Measurements from ENCODE around the gene DBP.

DBP gene

GRCh38 chr19:48648134-48648533 is 11.0 kb upstream of the DBP start:
- Histone ChIP-seq H3K9ac (ENCODE audit: low read length) (no peak overlapping the region), H3K27me3 (ENCODE audit: control insufficient read depth, insufficient read depth, low read length) (no peaks in the 10 kb centered on the region), H3K4me3 (ENCODE audit: low read length) (no peak overlapping the region), H3K4me1 (ENCODE audit: control insufficient read depth, low read depth, low read length) (peaks cover 6% of the 10 kb centered on the region), H3K9me3 (ENCODE audit: control insufficient read depth, low read depth, low read length) (no peaks in the 10 kb centered on the region), H3K27ac (ENCODE audit: low read length) (no peak overlapping the region), H3K36me3 (ENCODE audit: control insufficient read depth, low read depth, low read length) (no peaks in the 10 kb centered on the region)

GRCh38 chr19:48646722-48647216 is 9.6 kb upstream of the DBP start:
- Histone ChIP-seq H3K9ac (ENCODE audit: low read length) (no peak overlapping the region), H3K27ac (ENCODE audit: low read length) (no peak overlapping the region)

DNA sequence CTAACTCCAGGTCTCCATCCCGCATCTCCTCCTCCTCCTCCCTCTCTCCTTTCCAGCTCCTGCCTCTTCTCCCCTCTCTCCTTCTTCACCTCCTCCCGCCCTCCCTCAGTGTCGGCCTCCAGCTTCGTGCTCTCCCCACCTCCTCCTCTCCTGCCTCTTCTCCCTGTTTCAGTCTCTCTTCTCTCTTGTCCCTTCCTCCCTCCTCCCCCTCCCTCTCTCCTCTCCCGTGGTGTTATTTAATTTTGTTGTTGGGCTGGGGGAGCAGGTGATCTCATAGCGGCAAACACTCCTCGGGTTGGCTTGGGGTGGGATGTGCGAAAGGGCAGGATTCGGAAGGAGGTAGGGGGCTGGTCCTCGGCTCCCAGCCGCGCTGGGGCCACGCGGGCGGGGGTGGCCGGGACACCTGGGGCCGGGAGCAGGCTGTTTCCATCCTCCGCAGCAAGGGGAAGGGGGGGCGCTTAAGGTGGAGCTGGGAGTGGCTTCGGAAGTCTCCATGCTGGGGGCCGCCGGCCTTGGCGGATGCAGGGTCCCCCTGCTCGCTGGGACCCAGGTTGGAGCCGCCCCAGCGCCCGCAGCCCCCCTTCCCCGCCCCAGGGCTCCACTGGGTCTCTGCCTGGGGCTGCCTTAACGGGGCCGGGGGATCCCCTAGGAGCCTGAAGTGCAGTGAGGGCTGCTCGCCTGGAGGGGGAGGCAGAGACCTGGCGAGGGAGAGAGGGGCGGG is 9.0 kb upstream of the DBP start, which contains the start of gene CA11:
TSS of gene CA11 (minus strand) at position 187 of the 721 bp plus-strand sequence. CDS start 555 bp downstream, outside the sequence.
- Histone ChIP-seq H3K27me3 (ENCODE audit: control insufficient read depth, insufficient read depth, low read length) (no peaks in the 10 kb centered on the region), H3K9me3 (ENCODE audit: control insufficient read depth, low read depth, low read length) (no peaks in the 10 kb centered on the region), H3K4me1 (ENCODE audit: control insufficient read depth, low read depth, low read length) (peaks cover 6% of the 10 kb centered on the region), H3K27ac (ENCODE audit: low read length) (peak within 1 kb of the TSS; percentile 80), H3K9ac (ENCODE audit: low read length) (peak within 1 kb of the TSS; percentile 65), H3K4me3 (ENCODE audit: low read length) (peak within 1 kb of the TSS; percentile 76), H3K36me3 (ENCODE audit: control insufficient read depth, low read depth, low read length) (peaks cover 3% of the 10 kb centered on the region)

More at GRCh38 chr19:48646722-48647216, 9.6 kb upstream of the DBP start:
- Histone ChIP-seq H3K27me3 (ENCODE audit: control insufficient read depth, insufficient read depth, low read length) (no peaks in the 10 kb centered on the region), H3K4me3 (ENCODE audit: low read length) (peak overlapping the region; percentile 76), H3K9me3 (ENCODE audit: control insufficient read depth, low read depth, low read length) (no peaks in the 10 kb centered on the region), H3K36me3 (ENCODE audit: control insufficient read depth, low read depth, low read length) (peaks cover 3% of the 10 kb centered on the region), H3K4me1 (ENCODE audit: control insufficient read depth, low read depth, low read length) (peaks cover 6% of the 10 kb centered on the region)

- no peaks in the 10 kb centered on the region for H3K9me3 ChIP-seq (ENCODE audit: control insufficient read depth, low read depth, low read length)
- H3K27ac ChIP-seq (ENCODE audit: low read length), result peak overlapping the region; percentile 80
- peaks cover 6% of the 10 kb centered on the region for H3K4me1 ChIP-seq (ENCODE audit: control insufficient read depth, low read depth, low read length)
- H3K4me3 ChIP-seq (ENCODE audit: low read length), result peak overlapping the region; percentile 76
- peak overlapping the region; percentile 65 for H3K9ac ChIP-seq (ENCODE audit: low read length)
- H3K36me3 ChIP-seq (ENCODE audit: control insufficient read depth, low read depth, low read length), result peaks cover 3% of the 10 kb centered on the region
- H3K27me3 ChIP-seq (ENCODE audit: control insufficient read depth, insufficient read depth, low read length), result no peaks in the 10 kb centered on the region
Observed at GRCh38 chr19:48645620-48646000, 8.4 kb upstream of the DBP start.

GRCh38 chr19:48644839-48645619 is 7.8 kb upstream of the DBP start:
- Histone ChIP-seq H3K36me3 (ENCODE audit: control insufficient read depth, low read depth, low read length) (peaks cover 3% of the 10 kb centered on the region), H3K4me3 (ENCODE audit: low read length) (peak overlapping the region; percentile 76), H3K9ac (ENCODE audit: low read length) (peak overlapping the region; percentile 65), H3K27ac (ENCODE audit: low read length) (peak overlapping the region; percentile 80), H3K4me1 (ENCODE audit: control insufficient read depth, low read depth, low read length) (peaks cover 6% of the 10 kb centered on the region), H3K27me3 (ENCODE audit: control insufficient read depth, insufficient read depth, low read length) (no peaks in the 10 kb centered on the region), H3K9me3 (ENCODE audit: control insufficient read depth, low read depth, low read length) (no peaks in the 10 kb centered on the region)

DNA sequence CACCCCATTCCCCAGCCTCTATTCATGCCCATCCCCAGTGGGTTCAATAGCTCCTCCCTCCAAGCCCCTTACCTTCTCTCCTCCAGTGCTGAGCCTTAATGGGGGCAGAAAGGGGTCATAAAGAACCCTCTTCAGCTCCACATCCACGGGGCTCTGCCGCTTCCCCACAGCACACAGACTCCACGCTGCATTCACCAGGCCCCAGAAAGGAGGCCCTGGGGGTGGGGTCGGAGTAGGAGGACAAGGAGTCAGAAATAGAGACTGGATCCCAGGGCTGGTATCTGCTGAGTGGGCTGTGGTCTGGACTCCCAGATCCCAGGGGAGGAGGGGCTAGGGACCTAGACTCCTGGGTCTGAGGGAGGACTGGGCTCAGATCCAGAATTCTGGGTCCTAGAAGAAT is 7.2 kb upstream of the DBP start:
- Histone ChIP-seq H3K4me1 (ENCODE audit: control insufficient read depth, low read depth, low read length) (peaks cover 9% of the 10 kb centered on the region), H3K4me3 (ENCODE audit: low read length) (peak overlapping the region; percentile 76), H3K36me3 (ENCODE audit: control insufficient read depth, low read depth, low read length) (peaks cover 3% of the 10 kb centered on the region), H3K27me3 (ENCODE audit: control insufficient read depth, insufficient read depth, low read length) (no peaks in the 10 kb centered on the region), H3K9ac (ENCODE audit: low read length) (peak overlapping the region; percentile 65), H3K27ac (ENCODE audit: low read length) (peak overlapping the region; percentile 67), H3K9me3 (ENCODE audit: control insufficient read depth, low read depth, low read length) (no peaks in the 10 kb centered on the region)

DNA sequence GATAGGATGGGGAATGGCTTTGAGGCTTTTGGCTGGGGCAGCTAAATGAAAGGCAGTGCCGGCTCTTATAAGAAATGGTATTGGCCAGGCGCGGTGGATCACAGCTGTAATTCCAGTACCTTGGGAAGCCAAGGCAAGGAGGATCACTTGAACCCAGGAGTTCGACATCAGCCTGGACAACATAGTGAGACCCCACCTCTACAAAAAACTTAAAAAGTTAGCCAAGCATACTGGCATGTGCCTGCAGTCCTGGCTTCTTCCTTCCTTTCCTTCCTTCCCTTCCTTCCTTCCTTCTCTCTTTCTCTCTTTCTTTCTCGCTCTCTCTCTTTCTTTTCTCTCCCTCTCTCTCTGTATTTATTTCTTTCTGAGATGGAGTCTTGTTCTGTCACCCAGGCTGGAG is 5.7 kb upstream of the DBP start:
- Histone ChIP-seq H3K27me3 (ENCODE audit: control insufficient read depth, insufficient read depth, low read length) (no peaks in the 10 kb centered on the region), H3K9ac (ENCODE audit: low read length) (no peak overlapping the region), H3K36me3 (ENCODE audit: control insufficient read depth, low read depth, low read length) (peaks cover 3% of the 10 kb centered on the region), H3K9me3 (ENCODE audit: control insufficient read depth, low read depth, low read length) (no peaks in the 10 kb centered on the region), H3K27ac (ENCODE audit: low read length) (no peak overlapping the region), H3K4me3 (ENCODE audit: low read length) (no peak overlapping the region), H3K4me1 (ENCODE audit: control insufficient read depth, low read depth, low read length) (peaks cover 20% of the 10 kb centered on the region)

DNA sequence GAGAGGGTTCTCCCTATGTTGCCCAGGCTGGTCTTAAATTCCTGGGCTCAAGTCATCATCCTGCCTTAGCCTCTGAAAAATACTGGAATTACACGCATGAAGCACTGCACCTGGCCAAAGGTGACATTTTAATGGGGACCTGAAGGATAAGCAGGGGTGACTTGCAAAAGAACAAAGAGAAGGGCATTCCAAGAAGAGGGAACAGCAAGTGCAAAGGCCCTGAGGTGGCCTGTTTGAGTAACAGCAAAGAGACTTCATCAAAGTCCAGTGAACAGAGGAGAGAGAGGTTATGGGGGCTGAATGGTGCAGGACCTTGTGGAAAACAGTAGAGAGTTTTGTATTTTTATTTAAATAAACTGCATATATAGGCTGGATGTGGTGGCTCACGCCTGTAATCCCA is 4.7 kb upstream of the DBP start:
- Histone ChIP-seq H3K27ac (ENCODE audit: low read length) (no peak overlapping the region), H3K36me3 (ENCODE audit: control insufficient read depth, low read depth, low read length) (peaks cover 3% of the 10 kb centered on the region), H3K4me3 (ENCODE audit: low read length) (no peak overlapping the region), H3K27me3 (ENCODE audit: control insufficient read depth, insufficient read depth, low read length) (no peaks in the 10 kb centered on the region), H3K9ac (ENCODE audit: low read length) (no peak overlapping the region), H3K4me1 (ENCODE audit: control insufficient read depth, low read depth, low read length) (peaks cover 20% of the 10 kb centered on the region), H3K9me3 (ENCODE audit: control insufficient read depth, low read depth, low read length) (no peaks in the 10 kb centered on the region)

DNA sequence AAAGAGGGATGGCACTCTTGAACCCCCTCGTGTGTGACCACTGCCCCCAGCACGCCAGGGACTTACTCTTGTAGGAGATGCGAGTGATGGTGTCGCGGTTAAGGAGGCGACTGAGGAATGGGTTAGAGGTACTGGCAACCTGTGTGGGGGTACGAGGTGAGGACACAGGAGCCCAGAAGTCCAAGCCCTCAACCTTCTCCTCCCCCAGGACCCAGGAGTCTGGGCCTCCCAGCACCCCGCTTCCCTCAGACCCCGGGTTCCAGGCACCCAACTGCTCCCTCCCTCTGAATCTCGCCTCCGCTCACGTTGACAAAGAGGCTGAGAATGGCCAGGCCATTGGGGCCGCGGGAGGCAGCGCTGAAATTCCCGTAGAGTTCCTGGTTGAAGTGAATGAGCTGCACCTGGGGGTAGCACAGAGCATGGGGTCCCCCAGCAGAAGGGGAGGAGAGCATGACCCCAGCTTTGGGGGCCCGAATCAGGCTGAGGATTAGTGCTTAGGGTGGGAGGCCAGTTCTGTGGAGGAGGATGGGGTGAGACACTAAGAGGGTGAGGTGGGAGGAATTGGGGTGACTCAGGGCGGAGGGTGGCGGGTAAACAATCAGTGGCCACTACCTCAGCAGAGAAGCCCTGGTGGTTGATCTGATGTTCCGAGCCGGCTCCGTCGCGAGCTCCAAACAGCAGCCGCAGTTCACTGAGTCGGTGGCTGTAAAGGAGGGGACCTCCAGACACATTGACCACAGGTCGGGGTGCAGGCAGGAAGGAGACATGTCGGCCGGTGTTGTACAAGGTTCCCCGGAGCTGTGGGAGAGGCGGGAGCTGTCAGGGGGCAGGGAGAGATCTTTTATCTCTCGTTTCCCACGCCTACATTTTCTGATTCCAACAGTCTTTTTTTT is 2.5 kb upstream of the DBP start:
- Histone ChIP-seq H3K9me3 (ENCODE audit: control insufficient read depth, low read depth, low read length) (no peaks in the 10 kb centered on the region), H3K27me3 (ENCODE audit: control insufficient read depth, insufficient read depth, low read length) (peaks cover 10% of the 10 kb centered on the region), H3K36me3 (ENCODE audit: control insufficient read depth, low read depth, low read length) (peaks cover 3% of the 10 kb centered on the region), H3K9ac (ENCODE audit: low read length) (no peak overlapping the region), H3K4me3 (ENCODE audit: low read length) (no peak overlapping the region), H3K4me1 (ENCODE audit: control insufficient read depth, low read depth, low read length) (peaks cover 33% of the 10 kb centered on the region), H3K27ac (ENCODE audit: low read length) (no peak overlapping the region)

DNA sequence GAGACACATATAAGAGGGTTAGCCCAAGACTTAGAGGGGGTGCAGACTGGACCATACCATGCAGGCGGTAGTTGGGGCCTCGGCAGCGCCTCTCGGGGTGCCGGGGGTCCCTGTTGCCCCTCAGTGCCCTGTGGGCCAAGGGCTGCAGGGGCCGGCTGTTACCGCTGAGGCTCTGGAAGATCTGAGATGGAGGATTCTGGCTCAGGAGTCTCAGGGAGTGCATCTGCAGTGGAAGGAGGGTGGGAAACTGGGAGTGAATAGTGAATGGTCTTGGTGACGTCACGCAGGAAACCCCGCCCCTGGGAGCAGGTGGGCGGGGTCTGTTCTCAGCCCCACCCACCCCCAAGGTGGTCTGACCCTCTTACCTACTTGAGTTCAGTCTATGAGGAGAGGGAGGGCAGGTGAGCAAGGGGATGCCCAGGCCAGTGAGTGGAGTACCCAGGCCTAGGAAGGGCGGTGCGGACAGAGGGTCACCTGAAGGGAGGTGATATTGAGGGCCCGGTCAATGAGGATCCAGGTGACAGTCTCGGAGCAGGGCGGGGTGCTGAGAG is 1.7 kb upstream of the DBP start:
- H3K4me3 ChIP-seq (ENCODE audit: low read length), result peak overlapping the region; percentile 60
- H3K9ac ChIP-seq (ENCODE audit: low read length), result no peak overlapping the region
- H3K36me3 ChIP-seq (ENCODE audit: control insufficient read depth, low read depth, low read length), result peaks cover 3% of the 10 kb centered on the region
- H3K27me3 ChIP-seq (ENCODE audit: control insufficient read depth, insufficient read depth, low read length), result peaks cover 10% of the 10 kb centered on the region
- peaks cover 34% of the 10 kb centered on the region for H3K4me1 ChIP-seq (ENCODE audit: control insufficient read depth, low read depth, low read length)
- H3K9me3 ChIP-seq (ENCODE audit: control insufficient read depth, low read depth, low read length), result no peaks in the 10 kb centered on the region
- H3K27ac ChIP-seq (ENCODE audit: low read length), result peak overlapping the region; percentile 60

Data from iPS-18a (cell line).